DOHH2 (cell line): Measurements from ENCODE around the gene RPL13A.

Experiments
- H3F3A ChIP-seq: fragments of 200-600 bp; sonication (generic), shearing (Covaris generic); 2 replicates; pipeline ENCODE4 v1.6.0; 2016; ENCODE audit warnings: antibody characterized with exemption, mild to moderate bottlenecking; ENCODE audit not compliant: control insufficient read depth, insufficient read depth
- H3K27ac ChIP-seq: fragments of 200-600 bp; sonication (generic); 2 replicates; pipeline ENCODE4 v1.5.1; 2014; ENCODE audit warnings: low read depth, mild to moderate bottlenecking, low read length, moderate library complexity
- H3K27me3 ChIP-seq: fragments of 200-600 bp; sonication (generic); 2 replicates; pipeline ENCODE4 v1.6.1; 2014; ENCODE audit warnings: mild to moderate bottlenecking, low read length, mixed read lengths; ENCODE audit not compliant: control insufficient read depth
- H3K36me3 ChIP-seq: fragments of 200-600 bp; sonication (generic); 2 replicates; pipeline ENCODE4 v1.6.1; 2014; ENCODE audit warnings: mild to moderate bottlenecking, low read length, moderate library complexity, mixed read lengths; ENCODE audit not compliant: control insufficient read depth
- H3K4me1 ChIP-seq: fragments of 200-600 bp; sonication (generic); 2 replicates; pipeline ENCODE4 v1.6.1; 2014; ENCODE audit warnings: mild to moderate bottlenecking, low read length, mixed read lengths; ENCODE audit not compliant: control insufficient read depth
- H3K4me2 ChIP-seq: fragments of 200-600 bp; sonication (generic); 2 replicates; pipeline ENCODE4 v1.6.0; 2014; ENCODE audit warnings: mild to moderate bottlenecking, low read length, moderate library complexity
- H3K4me3 ChIP-seq: fragments of 200-600 bp; sonication (generic); 2 replicates; pipeline ENCODE4 v1.5.1; 2014; ENCODE audit warnings: mild to moderate bottlenecking, low read length, mixed read lengths
- H3K79me2 ChIP-seq: fragments of 200-600 bp; sonication (generic); 2 replicates; pipeline ENCODE4 v1.6.1; 2014; ENCODE audit warnings: mild to moderate bottlenecking, low read length, mixed read lengths; ENCODE audit not compliant: control insufficient read depth
- H3K9me2 ChIP-seq: fragments of 200-600 bp; sonication (generic); replicated peaks from 2 replicates; pipeline ENCODE4 v1.6.1; 2014; ENCODE audit warnings: mild to moderate bottlenecking, low read length, mixed read lengths; ENCODE audit not compliant: control insufficient read depth
- H3K9me3 ChIP-seq: fragments of 200-600 bp; sonication (generic); 2 replicates; pipeline ENCODE4 v1.6.1; 2014; ENCODE audit warnings: antibody characterized with exemption, low read length, mixed read lengths; ENCODE audit not compliant: control insufficient read depth, insufficient read depth
- H4K20me1 ChIP-seq: fragments of 200-600 bp; sonication (generic); 2 replicates; pipeline ENCODE4 v1.6.0; 2014; ENCODE audit warnings: low read depth, mild to moderate bottlenecking, antibody characterized with exemption, low read length, moderate library complexity; ENCODE audit not compliant: control insufficient read depth, insufficient read depth
- EZH2phosphoT487 ChIP-seq: fragments of 200-600 bp; sonication (generic); IDR thresholded peaks from 2 replicates; pipeline ENCODE4 v1.6.1; 2017; ENCODE audit warnings: borderline replicate concordance, mild to moderate bottlenecking, antibody characterized with exemption, low read length, moderate library complexity, mixed read lengths
- TF ChIP-seq, protein P1 (sequence below): fragments of 200-600 bp; sonication (generic); IDR thresholded peaks from one replicate; pipeline ENCODE4 v1.5.1; 2014; ENCODE audit warnings: antibody characterized with exemption, mild to moderate bottlenecking, low read depth, low read length; ENCODE audit not compliant: poor library complexity, severe bottlenecking

Gene RPL13A

DNA sequence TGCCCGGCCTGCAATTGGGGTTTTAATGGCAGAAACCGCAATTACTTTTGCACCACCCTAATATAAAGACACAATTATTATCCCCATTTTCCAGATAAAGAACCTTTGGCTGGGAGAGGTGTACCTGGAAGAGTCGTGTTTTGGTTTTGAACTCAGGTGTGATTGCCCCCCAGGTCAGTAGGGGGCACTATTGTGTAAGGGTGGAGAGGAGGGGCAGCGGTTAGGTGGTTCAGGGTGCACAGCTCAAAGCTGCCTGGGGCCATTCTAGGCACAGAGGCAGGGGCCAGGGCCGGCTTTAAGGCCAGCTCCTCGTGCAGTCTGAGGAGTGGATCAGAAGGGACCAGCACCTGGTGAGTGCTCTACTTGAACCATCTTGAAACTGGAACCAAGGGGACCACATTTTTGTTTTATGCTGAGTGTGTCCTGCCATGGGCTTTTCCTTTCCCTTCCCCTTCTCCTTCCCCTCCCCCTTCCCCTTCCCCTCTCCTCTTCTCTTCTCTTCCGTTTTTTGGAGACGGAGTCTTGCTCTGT, 19.2 kb downstream of the RPL13A start:
- peaks cover 4% of the 10 kb centered on the region for H3K4me1 ChIP-seq
- H3K27me3 ChIP-seq, result peaks cover 5% of the 10 kb centered on the region; the same call in 1 of the 2 replicates
- H3K79me2 ChIP-seq, result no peaks in the 10 kb centered on the region
- H3F3A ChIP-seq, result peaks cover 11% of the 10 kb centered on the region
- H3K4me3 ChIP-seq, result no peak overlapping the region
- no peak overlapping the region for H3K4me2 ChIP-seq
- TF ChIP-seq, protein P1, sequence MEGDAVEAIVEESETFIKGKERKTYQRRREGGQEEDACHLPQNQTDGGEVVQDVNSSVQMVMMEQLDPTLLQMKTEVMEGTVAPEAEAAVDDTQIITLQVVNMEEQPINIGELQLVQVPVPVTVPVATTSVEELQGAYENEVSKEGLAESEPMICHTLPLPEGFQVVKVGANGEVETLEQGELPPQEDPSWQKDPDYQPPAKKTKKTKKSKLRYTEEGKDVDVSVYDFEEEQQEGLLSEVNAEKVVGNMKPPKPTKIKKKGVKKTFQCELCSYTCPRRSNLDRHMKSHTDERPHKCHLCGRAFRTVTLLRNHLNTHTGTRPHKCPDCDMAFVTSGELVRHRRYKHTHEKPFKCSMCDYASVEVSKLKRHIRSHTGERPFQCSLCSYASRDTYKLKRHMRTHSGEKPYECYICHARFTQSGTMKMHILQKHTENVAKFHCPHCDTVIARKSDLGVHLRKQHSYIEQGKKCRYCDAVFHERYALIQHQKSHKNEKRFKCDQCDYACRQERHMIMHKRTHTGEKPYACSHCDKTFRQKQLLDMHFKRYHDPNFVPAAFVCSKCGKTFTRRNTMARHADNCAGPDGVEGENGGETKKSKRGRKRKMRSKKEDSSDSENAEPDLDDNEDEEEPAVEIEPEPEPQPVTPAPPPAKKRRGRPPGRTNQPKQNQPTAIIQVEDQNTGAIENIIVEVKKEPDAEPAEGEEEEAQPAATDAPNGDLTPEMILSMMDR, result peak; percentile 90
- TF ChIP-seq EZH2phosphoT487, result no peak
- H3K9me2 ChIP-seq, result no peaks in the 10 kb centered on the region
- no peaks in the 10 kb centered on the region for H3K9me3 ChIP-seq
- H3K27ac ChIP-seq, result no peak overlapping the region
- no peaks in the 10 kb centered on the region for H4K20me1 ChIP-seq
- H3K36me3 ChIP-seq, result no peaks in the 10 kb centered on the region

DNA sequence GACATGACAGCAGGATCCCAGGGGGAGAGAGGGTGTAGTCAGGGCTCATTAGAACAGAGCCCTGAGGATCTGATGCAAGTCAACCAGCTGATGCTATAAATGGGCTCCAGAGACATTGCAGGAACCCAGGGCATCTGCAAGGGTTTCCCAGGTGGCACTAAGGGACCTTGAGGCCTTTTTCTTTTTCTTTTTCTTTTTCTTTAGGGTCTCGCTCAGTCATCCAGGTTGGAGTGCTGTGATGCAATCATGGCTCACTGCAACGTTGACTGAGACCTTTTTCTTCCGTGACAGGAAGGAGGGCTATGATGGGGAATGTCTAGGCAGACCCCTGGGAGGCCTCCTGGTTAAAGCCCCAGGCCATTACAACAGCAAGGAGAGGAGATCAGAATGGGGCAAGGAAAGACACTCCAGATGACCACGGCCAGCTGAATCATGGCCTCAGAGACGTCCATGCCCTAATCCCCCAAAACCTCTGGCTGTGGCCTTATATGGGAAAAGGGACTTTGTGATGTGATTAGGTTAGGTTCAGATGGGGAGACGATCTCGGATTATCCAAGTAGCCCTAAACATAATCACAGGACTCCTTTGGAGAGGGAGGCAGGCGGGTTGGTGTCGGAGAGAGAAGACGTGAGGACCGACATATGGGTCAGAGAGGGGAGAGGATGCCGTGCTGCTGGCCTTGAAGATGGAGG, 20.5 kb downstream of the RPL13A start:
- Histone ChIP-seq H3K27me3 (peaks cover 6% of the 10 kb centered on the region; the same call in 1 of the 2 replicates), H3K9me2 (no peaks in the 10 kb centered on the region), H3K4me2 (no peak overlapping the region), H3K9me3 (no peaks in the 10 kb centered on the region), H3K36me3 (no peaks in the 10 kb centered on the region), H4K20me1 (no peaks in the 10 kb centered on the region), H3K4me3 (no peak overlapping the region), H3F3A (peaks cover 10% of the 10 kb centered on the region), H3K27ac (no peak overlapping the region), H3K79me2 (no peaks in the 10 kb centered on the region), H3K4me1 (peaks cover 16% of the 10 kb centered on the region)
- TF ChIP-seq, protein P1, result no peak
- TF ChIP-seq EZH2phosphoT487, result no peak

DNA sequence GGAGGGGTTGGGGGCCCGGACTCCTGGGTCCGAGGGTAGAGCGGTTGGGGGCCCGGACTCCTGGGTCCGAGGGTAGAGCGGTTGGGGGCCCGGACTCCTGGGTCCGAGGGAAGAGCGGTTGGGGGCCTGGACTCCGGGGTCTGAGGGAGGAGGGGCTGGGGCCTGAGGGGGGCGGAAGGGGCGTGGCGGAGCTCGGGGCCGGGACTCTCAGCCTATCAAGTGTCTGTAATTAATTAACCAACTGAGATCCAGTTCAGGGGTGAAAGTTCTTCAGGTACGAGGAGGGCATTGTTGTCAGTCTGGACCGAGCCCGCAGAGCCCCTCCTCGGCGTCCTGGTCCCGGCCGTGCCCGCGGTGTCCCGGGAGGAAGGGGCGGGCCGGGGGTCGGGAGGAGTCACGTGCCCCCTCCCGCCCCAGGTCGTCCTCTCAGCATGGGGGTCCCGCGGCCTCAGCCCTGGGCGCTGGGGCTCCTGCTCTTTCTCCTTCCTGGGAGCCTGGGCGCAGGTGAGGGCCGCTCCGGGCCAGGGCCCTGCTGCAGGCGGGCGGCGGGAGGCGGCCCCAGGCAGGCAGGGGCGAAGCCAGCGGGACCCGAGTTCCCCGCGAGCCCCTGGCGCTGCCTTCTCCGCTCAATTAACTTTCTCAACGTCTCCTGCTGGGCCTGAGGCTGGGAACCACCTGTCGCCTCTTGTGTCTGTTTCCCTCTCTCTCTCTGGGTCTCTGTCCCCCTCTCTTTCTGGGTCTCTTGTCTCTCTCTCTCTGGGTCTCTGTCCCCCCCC, 25.8 kb downstream of the RPL13A start:
- Histone ChIP-seq H3K27me3 (peaks cover 11% of the 10 kb centered on the region; the same call in 1 of the 2 replicates), H3K9me2 (no peaks in the 10 kb centered on the region), H3K4me1 (peaks cover 31% of the 10 kb centered on the region), H3K79me2 (no peaks in the 10 kb centered on the region), H4K20me1 (no peaks in the 10 kb centered on the region), H3K27ac (no peak overlapping the region), H3F3A (peaks cover 10% of the 10 kb centered on the region), H3K4me2 (peak overlapping the region; percentile 98), H3K9me3 (no peaks in the 10 kb centered on the region), H3K36me3 (no peaks in the 10 kb centered on the region), H3K4me3 (peak overlapping the region; percentile 83)
- no peak for TF ChIP-seq EZH2phosphoT487
- TF ChIP-seq, protein P1, result no peak
